Ishikawa (cell line): ENCODE results near the gene CDX1.

Source experiments
- EGR1 ChIP-seq: IDR thresholded peaks from 2 replicates; pipeline ENCODE4 v1.6.1; 2012
- EP300 ChIP-seq: IDR thresholded peaks from 2 replicates; pipeline ENCODE4 v1.6.1; 2012; ENCODE audit warnings: borderline replicate concordance
- TAF1 ChIP-seq: IDR thresholded peaks from 2 replicates; pipeline ENCODE4 v1.6.1; 2012; ENCODE audit warnings: low read depth, mild to moderate bottlenecking
- YY1 ChIP-seq: IDR thresholded peaks from 2 replicates; pipeline ENCODE4 v1.6.1; 2012; ENCODE audit warnings: low read depth
- TF ChIP-seq, protein P1 (sequence below): IDR thresholded peaks from 2 replicates; pipeline ENCODE4 v1.6.1; 2012
- TF ChIP-seq, protein P2 (sequence below): IDR thresholded peaks from 2 replicates; pipeline ENCODE4 v1.6.1; 2012; ENCODE audit warnings: low read depth, mild to moderate bottlenecking
- TF ChIP-seq, protein P3 (sequence below): IDR thresholded peaks from 2 replicates; pipeline ENCODE4 v1.6.1; 2012

DNA sequence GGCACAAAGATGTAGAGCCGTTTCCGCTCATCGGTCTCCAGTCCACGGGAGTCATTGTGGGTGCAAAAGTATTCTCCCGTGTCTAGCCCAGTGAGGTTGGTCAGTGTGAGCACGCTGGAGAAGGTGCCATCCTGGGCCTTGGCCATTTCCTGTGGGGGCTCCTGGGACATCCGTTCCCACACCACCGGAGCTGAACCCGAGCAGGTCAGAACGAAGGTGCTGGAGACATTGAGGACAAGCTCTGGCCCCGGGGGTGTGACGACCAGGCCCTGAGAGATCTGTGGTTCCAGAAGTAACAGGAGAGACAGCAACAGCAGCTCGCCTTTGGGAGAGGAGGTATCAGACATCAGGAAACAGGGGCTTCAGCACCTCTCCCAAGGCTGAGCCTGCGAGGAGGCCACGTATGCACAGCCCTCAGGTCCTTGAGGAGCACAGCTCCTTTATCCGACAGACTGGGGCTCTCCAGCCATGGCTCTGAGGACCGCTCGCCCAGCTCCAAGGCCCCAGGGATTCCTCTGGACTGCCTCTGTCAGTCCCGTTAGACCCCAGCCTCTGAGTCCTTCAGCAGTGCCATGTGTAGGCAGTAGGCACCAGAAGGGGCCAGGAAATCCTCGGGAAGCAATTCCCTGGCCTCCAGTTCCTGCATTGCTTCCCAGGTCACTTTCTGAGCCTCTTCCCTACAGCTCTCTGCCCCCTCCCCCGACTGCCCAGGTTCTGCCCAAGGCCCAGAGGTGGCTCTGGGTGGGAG lies 30.8 kb upstream of the CDX1 start:
- TF ChIP-seq EP300 (no peak), TAF1 (no peak), YY1 (no peak), EGR1 (no peak)
- TF ChIP-seq, protein P1, sequence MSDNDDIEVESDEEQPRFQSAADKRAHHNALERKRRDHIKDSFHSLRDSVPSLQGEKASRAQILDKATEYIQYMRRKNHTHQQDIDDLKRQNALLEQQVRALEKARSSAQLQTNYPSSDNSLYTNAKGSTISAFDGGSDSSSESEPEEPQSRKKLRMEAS = no peak
- TF ChIP-seq, protein P2, sequence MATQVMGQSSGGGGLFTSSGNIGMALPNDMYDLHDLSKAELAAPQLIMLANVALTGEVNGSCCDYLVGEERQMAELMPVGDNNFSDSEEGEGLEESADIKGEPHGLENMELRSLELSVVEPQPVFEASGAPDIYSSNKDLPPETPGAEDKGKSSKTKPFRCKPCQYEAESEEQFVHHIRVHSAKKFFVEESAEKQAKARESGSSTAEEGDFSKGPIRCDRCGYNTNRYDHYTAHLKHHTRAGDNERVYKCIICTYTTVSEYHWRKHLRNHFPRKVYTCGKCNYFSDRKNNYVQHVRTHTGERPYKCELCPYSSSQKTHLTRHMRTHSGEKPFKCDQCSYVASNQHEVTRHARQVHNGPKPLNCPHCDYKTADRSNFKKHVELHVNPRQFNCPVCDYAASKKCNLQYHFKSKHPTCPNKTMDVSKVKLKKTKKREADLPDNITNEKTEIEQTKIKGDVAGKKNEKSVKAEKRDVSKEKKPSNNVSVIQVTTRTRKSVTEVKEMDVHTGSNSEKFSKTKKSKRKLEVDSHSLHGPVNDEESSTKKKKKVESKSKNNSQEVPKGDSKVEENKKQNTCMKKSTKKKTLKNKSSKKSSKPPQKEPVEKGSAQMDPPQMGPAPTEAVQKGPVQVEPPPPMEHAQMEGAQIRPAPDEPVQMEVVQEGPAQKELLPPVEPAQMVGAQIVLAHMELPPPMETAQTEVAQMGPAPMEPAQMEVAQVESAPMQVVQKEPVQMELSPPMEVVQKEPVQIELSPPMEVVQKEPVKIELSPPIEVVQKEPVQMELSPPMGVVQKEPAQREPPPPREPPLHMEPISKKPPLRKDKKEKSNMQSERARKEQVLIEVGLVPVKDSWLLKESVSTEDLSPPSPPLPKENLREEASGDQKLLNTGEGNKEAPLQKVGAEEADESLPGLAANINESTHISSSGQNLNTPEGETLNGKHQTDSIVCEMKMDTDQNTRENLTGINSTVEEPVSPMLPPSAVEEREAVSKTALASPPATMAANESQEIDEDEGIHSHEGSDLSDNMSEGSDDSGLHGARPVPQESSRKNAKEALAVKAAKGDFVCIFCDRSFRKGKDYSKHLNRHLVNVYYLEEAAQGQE = no peak
- TF ChIP-seq, protein P3, sequence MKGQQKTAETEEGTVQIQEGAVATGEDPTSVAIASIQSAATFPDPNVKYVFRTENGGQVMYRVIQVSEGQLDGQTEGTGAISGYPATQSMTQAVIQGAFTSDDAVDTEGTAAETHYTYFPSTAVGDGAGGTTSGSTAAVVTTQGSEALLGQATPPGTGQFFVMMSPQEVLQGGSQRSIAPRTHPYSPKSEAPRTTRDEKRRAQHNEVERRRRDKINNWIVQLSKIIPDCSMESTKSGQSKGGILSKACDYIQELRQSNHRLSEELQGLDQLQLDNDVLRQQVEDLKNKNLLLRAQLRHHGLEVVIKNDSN = no peak
